SKM-1 treated with dmso at 0.1 percent for 144 hours (cell line): ENCODE measurements around the gene SPEN.
"Not testable (repeated sequence)": the region's sequence is repeated elsewhere in the genome, so short reads cannot be mapped to it uniquely, and the experiment has no call there.

Source experiments
- DNase-seq: peaks from one replicate; lab custom pipeline; 2025; ENCODE audit not compliant: unreplicated experiment; lab: John Stamatoyannopoulos, UW

The SPEN gene

GRCh38 chr1:15856888-15857287 is 9.4 kb downstream of the SPEN start:
- no peak for DNase-seq

GRCh38 chr1:15858069-15858670 is 10.7 kb downstream of the SPEN start:
- DNase-seq = no peak

GRCh38 chr1:15858672-15859372 is 11.3 kb downstream of the SPEN start:
- DNase-seq = no peak

- DNase-seq = no peak
Measured at GRCh38 chr1:15863156-15863901, 15.8 kb downstream of the SPEN start.

- DNase-seq = no peak
Measured at GRCh38 chr1:15866721-15867201, 19.3 kb downstream of the SPEN start.

- DNase-seq = no peak
Measured at GRCh38 chr1:15867288-15867687, 19.8 kb downstream of the SPEN start.

GRCh38 chr1:15869413-15869812 is 21.9 kb downstream of the SPEN start:
- DNase-seq = no peak

GRCh38 chr1:15870421-15870820 is 22.9 kb downstream of the SPEN start:
- no peak for DNase-seq

- DNase-seq = no peak
Measured at GRCh38 chr1:15874471-15874870, 27.0 kb downstream of the SPEN start.

- DNase-seq = no peak
Measured at GRCh38 chr1:15876357-15877055, 29.0 kb downstream of the SPEN start.

- DNase-seq = no peak
Measured at GRCh38 chr1:15881961-15882360, 34.5 kb downstream of the SPEN start.

- DNase-seq = no peak
Measured at GRCh38 chr1:15882665-15883064, 35.2 kb downstream of the SPEN start.

- DNase-seq = no peak
Measured at GRCh38 chr1:15883326-15883725, 35.8 kb downstream of the SPEN start.

GRCh38 chr1:15884477-15884876 is 37.0 kb downstream of the SPEN start:
- no peak for DNase-seq

GRCh38 chr1:15885269-15885668 is 37.8 kb downstream of the SPEN start:
- no peak for DNase-seq

GRCh38 chr1:15885701-15886610 is 38.4 kb downstream of the SPEN start:
- peak; percentile 85 for DNase-seq

GRCh38 chr1:15886611-15887167 is 39.2 kb downstream of the SPEN start:
- DNase-seq = no peak

- not testable (repeated sequence) for DNase-seq
Measured at GRCh38 chr1:15892857-15893599, 45.5 kb downstream of the SPEN start.

- no peak for DNase-seq
Measured at GRCh38 chr1:15895233-15895632, 47.7 kb downstream of the SPEN start.
